ENCODE data around the gene MCC.
"Not testable (repeated sequence)": the region's sequence is repeated elsewhere in the genome, so short reads cannot be mapped to it uniquely, and the experiment has no call there.

Gene MCC

GRCh38 chr5:113090336-113091106 lies 397.7 kb downstream of the MCC start:
- DNase-seq (ENCODE audit: low read depth in 1 of 2, low spot score in 1 of 2) = no peak

DNA sequence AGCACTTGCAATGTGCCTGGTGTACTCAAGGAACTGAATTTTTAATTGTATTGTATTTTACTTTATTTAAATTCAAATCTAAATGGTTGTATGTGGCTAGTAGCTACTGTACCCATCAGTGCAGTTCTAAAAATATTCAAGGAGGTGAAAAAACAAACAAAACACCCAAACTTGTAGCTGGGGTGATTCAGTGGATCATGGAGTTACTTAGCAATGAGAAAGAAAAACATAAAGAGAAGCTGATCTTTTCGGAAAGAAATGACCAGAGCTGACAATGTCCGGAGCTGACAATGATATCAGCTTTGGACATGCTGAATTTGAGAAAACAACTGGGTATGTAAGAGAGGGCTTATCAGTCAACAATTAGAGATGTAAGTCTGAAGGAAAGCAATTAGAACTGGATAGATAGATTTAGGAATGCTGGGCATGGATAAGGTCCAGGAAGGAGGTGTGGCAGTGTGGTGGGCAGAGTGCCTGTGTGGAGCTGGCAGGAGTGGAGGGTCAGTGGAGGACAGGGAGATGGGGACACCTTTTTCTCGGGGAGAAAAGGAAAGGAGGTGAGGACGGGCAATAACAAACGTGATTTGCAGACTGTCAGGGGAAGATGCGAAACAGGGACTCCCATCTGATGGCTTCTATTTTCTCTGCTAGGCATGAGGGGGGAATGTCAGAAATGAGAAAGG lies 398.5 kb downstream of the MCC start:
- DNase-seq (ENCODE audit: low read depth in 1 of 2, low spot score in 1 of 2) = no peak

DNA sequence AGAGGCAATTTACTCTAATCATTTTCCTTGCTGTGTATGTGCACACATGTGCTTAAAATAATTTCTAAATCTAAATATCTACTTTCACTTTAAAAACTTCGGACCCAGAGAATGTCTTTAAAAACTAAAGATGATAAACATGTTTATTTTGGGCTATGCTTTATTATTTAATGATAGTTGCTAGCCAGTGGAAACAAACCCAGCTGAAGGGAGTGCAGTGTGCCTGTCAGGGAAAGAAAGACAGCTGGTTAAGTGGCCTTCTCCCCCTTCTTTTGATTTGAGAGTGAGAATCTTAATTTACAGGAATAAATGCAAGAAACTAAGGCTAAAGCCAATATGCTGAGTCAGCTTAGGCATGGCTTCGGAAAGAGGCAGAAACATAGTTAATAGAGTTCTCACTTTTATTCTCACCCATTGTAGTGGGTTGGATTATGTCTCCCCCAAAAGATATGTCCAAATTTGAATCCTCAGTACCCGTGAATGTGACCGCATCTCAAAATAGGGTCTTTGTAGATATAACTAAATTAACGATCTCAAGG lies 400.2 kb downstream of the MCC start:
- DNase-seq (ENCODE audit: low read depth in 1 of 2, low spot score in 1 of 2) = no peak

DNA sequence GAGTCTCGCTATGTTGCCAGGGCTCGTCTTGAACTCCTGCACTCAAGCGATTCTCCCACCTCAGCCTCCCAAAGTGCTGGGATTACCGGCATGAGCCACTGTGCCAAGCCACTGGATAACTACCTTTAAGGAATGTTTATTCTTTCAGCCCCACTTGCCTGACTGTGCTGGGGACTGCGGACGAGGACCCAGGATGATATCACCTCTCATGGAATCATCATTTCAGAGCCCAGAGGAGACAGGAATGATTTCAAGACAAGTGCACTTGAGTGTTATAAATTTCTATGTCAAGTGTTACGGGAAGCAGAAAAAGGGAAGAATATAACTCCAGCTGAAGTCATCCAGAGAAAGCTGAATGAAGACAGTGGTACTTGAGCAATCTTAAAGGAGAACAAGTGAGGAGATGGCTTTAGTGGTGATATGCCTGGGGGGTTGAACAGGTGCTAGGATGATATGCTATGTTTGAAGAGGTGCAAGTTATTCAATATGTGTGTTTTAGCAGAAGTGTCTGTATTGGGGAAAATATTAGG lies 402.3 kb downstream of the MCC start:
- DNase-seq (ENCODE audit: low read depth in 1 of 2, low spot score in 1 of 2) = no peak

DNA sequence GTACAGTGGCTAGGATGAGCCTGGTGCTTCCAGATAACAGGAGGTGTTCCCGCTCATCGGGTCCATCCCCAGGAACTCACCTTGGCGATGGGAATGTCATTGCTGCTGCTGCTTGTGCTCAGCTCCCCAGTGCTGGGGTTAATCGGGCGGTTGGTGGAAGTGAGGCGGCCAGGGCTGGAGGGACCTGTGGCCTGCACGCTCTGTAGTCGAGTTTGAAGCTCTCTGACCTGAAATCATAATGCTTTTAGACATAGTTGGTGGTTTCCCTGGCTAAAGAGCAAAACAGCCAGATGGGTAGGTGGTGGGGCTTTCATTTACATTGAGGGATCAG lies 403.2 kb downstream of the MCC start:
- DNase-seq (ENCODE audit: low read depth in 1 of 2, low spot score in 1 of 2) = no peak

- no peak for DNase-seq (ENCODE audit: low read depth in 1 of 2, low spot score in 1 of 2)
Observed at GRCh38 chr5:113084402-113085083, 403.7 kb downstream of the MCC start.

DNA sequence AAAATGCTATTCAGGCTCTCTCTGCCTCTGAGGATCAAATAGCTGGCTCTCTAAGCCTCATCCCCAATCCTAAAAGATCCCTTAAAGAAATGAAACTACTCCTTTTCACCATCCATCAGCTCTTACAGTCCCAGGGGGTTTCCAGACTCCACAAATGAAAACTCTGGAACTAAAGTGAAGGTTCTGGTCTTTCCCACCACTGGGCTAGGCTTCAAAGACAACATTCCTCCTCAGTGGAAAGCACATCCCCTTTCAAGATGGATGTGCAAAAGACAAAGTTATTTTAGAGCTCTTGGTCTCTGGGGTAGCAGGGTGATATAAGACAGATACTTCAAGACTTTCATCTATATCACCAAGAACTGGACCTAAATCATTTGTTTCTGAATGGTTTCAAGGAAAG lies 404.8 kb downstream of the MCC start:
- DNase-seq (ENCODE audit: low read depth in 1 of 2, low spot score in 1 of 2) = no peak

GRCh38 chr5:113082547-113082905 lies 405.7 kb downstream of the MCC start:
- DNase-seq (ENCODE audit: low read depth in 1 of 2, low spot score in 1 of 2) = no peak

DNA sequence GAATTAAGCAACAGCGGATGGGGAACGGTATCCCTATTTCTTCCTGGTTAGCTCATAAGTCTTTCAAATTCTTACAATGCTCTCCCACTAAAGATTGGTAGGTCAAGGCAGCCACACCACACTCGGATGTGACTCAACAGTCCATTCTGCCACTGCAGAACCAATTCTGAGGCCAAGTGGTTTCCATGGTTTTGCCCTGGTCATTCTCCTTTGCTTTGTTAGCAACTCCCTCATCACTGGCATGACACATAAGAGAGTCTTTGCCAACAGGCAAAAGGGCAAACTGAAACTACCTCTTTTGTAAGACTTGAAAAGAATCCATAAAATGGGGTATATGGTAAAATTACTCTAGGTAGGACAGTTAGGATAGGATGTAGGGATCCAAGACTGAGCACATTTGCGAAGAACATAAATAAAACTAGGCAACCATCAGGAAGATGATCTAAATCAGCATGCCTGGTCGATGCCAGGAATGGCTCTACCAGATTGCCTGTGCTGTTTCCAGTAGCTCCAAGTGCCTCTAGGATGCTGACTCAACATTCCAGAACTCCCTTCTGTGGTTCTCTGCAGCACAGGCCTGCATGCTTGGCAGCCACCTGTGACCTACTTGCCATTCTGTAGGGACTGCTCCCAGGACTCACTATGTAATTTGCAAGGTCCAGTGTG lies 406.2 kb downstream of the MCC start:
- DNase-seq (ENCODE audit: low read depth in 1 of 2, low spot score in 1 of 2) = no peak

GRCh38 chr5:113081091-113081839 lies 407.0 kb downstream of the MCC start:
- no peak for DNase-seq (ENCODE audit: low read depth in 1 of 2, low spot score in 1 of 2)

DNA sequence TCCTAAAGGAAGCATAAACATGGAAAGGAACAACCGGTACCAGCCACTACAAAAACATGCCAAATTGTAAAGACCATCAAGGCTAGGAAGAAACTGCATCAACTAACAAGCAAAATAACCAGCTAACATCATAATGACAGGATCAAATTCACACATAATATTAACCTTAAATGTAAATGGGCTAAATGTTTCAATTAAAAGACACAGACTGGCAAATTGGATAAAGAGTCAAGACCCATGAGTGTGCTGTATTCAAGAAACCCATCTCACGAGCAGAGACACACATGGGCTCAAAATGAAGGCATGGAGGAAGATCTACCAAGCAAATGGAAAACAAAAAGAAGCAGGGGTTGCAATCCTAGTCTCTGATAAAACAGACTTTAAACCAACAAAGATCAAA lies 411.6 kb downstream of the MCC start:
- not testable (repeated sequence) for DNase-seq (ENCODE audit: low read depth in 1 of 2, low spot score in 1 of 2)

GRCh38 chr5:113075019-113075418 lies 413.2 kb downstream of the MCC start:
- no peak for DNase-seq (ENCODE audit: low read depth in 1 of 2, low spot score in 1 of 2)

GRCh38 chr5:113073629-113074034 lies 414.6 kb downstream of the MCC start:
- DNase-seq (ENCODE audit: low read depth in 1 of 2, low spot score in 1 of 2) = not testable (repeated sequence)

DNA sequence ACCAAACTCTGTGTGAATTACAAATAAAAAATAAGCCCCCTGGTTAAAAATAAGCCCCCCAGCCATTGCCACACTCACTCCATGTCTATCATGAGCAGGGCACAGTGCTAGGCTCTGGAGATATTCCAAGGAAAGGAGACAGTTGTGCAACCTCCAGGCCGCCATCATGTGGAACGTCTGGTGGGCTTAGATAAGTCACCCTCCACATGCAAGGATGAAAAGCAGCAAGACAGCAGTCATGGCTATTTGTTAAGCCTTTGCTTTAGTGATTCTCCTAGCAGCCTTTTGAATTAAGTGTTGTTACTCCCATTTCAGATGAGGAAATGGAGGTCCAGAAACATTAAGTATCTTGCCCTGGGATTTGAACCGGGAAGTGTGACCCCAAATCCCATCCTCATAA lies 416.9 kb downstream of the MCC start:
- DNase-seq (ENCODE audit: low read depth in 1 of 2, low spot score in 1 of 2) = no peak

- DNase-seq (ENCODE audit: low read depth in 1 of 2, low spot score in 1 of 2) = no peak
Observed at GRCh38 chr5:113070901-113071300, 417.4 kb downstream of the MCC start.

GRCh38 chr5:113068559-113068958 lies 419.7 kb downstream of the MCC start:
- no peak for DNase-seq (ENCODE audit: low read depth in 1 of 2, low spot score in 1 of 2)

GRCh38 chr5:113067635-113068344 lies 420.5 kb downstream of the MCC start:
- no peak for DNase-seq (ENCODE audit: low read depth in 1 of 2, low spot score in 1 of 2)

DNA sequence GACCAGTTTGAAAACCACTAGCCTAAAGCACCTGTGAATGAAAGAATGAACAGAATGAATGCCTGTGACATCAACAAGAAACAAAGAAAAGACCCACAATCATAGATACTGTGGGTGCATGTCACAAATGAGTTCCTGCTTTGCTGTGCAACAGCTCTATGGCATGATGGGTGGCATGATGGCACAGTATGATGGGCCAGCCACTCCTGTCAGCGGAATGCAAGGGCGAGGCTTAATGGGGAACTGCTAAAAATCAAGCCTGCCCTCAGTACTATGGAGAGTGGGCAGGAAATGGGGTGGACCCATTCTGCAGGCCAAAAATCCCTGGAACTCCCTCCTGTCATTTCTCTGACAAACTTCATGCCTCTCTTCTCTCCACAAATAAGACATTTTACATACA lies 422.6 kb downstream of the MCC start:
- no peak for DNase-seq (ENCODE audit: low read depth in 1 of 2, low spot score in 1 of 2)

DNA sequence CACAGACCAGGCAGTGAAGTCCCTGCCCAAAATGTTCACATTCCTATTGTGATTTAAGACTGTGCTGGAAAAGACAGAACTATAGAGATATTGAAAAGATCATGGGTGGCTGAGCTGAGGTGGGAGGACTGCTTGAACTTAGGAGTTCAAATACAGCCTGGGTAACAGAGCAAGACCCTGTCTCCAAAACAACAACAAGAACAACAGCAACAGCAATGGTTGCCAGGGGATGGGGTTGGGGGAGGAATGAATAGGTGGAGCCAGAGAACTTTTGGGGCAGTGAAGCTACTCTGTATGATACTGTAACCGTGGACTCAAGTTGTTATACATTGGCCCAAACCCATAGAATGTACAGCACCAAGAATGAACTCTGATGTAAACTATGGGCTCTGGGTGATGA lies 423.4 kb downstream of the MCC start:
- no peak for DNase-seq (ENCODE audit: low read depth in 1 of 2, low spot score in 1 of 2)

GRCh38 chr5:113063927-113064326 lies 424.3 kb downstream of the MCC start:
- no peak for DNase-seq (ENCODE audit: low read depth in 1 of 2, low spot score in 1 of 2)

All from stimulated activated CD4-positive, alpha-beta T cell treated with anti-CD3 and anti-CD28 coated beads, Interleukin-15, amount 100 ng/mL, for 1 hour (primary cell).